Measurements from ENCODE around the gene RXFP3.

Gene RXFP3

GRCh38 chr5:33921002-33921401 is 15.2 kb upstream of the RXFP3 start:
- no peaks in the 10 kb centered on the region for H4K20me1 ChIP-seq (ENCODE audit: control insufficient read depth, insufficient read depth, low read depth, low read length)
- no peak overlapping the region for H3K27ac ChIP-seq (ENCODE audit: low read depth, low read length)
- no peaks in the 10 kb centered on the region for H3K9me3 ChIP-seq (ENCODE audit: control insufficient read depth, insufficient read depth, low read length)
- H3K9me2 ChIP-seq (replicated peaks; ENCODE audit: control insufficient read depth, low read length): no peaks in the 10 kb centered on the region
- no peaks in the 10 kb centered on the region for H3K27me3 ChIP-seq (ENCODE audit: control insufficient read depth, low read length)
- H3F3A ChIP-seq (ENCODE audit: control insufficient read depth, insufficient read depth): no peaks in the 10 kb centered on the region
- no peak overlapping the region for H3K4me2 ChIP-seq (ENCODE audit: low read length)
- H3K79me2 ChIP-seq (ENCODE audit: control insufficient read depth, low read length): no peaks in the 10 kb centered on the region
- H3K4me3 ChIP-seq (ENCODE audit: low read length): no peak overlapping the region
- no peaks in the 10 kb centered on the region for H3K36me3 ChIP-seq (ENCODE audit: control insufficient read depth, low read length)
- no peak for TF ChIP-seq CTCF (IDR thresholded peaks at IDR 0.05; ENCODE audit: low read depth, low read length, poor library complexity, severe bottlenecking)
- H3K4me1 ChIP-seq (ENCODE audit: control insufficient read depth, low read length): no peaks in the 10 kb centered on the region

- no peak overlapping the region for H3K4me2 ChIP-seq (ENCODE audit: low read length)
- H3K4me3 ChIP-seq (ENCODE audit: low read length): no peak overlapping the region
- H3K79me2 ChIP-seq (ENCODE audit: control insufficient read depth, low read length): no peaks in the 10 kb centered on the region
- H3K9me3 ChIP-seq (ENCODE audit: control insufficient read depth, insufficient read depth, low read length): no peaks in the 10 kb centered on the region
- H3K36me3 ChIP-seq (ENCODE audit: control insufficient read depth, low read length): no peaks in the 10 kb centered on the region
- no peaks in the 10 kb centered on the region for H3K9me2 ChIP-seq (replicated peaks; ENCODE audit: control insufficient read depth, low read length)
- H3K27me3 ChIP-seq (ENCODE audit: control insufficient read depth, low read length): no peaks in the 10 kb centered on the region
- H4K20me1 ChIP-seq (ENCODE audit: control insufficient read depth, insufficient read depth, low read depth, low read length): no peaks in the 10 kb centered on the region
- H3F3A ChIP-seq (ENCODE audit: control insufficient read depth, insufficient read depth): no peaks in the 10 kb centered on the region
- H3K27ac ChIP-seq (ENCODE audit: low read depth, low read length): no peak overlapping the region
- no peak for TF ChIP-seq CTCF (IDR thresholded peaks at IDR 0.05; ENCODE audit: low read depth, low read length, poor library complexity, severe bottlenecking)
- TF ChIP-seq EZH2phosphoT487 (IDR thresholded peaks at IDR 0.05; ENCODE audit: borderline replicate concordance, low read length): no peak
- no peaks in the 10 kb centered on the region for H3K4me1 ChIP-seq (ENCODE audit: control insufficient read depth, low read length)
Measured at GRCh38 chr5:33925278-33925677, 10.9 kb upstream of the RXFP3 start.

- Histone ChIP-seq H3K4me1 (ENCODE audit: control insufficient read depth, low read length) (no peaks in the 10 kb centered on the region), H3K4me3 (ENCODE audit: low read length) (no peak overlapping the region), H3K4me2 (ENCODE audit: low read length) (no peak overlapping the region), H3K27ac (ENCODE audit: low read depth, low read length) (no peak overlapping the region), H3K36me3 (ENCODE audit: control insufficient read depth, low read length) (no peaks in the 10 kb centered on the region), H3K27me3 (ENCODE audit: control insufficient read depth, low read length) (no peaks in the 10 kb centered on the region), H3K9me3 (ENCODE audit: control insufficient read depth, insufficient read depth, low read length) (no peaks in the 10 kb centered on the region), H4K20me1 (ENCODE audit: control insufficient read depth, insufficient read depth, low read depth, low read length) (no peaks in the 10 kb centered on the region), H3K9me2 (replicated peaks; ENCODE audit: control insufficient read depth, low read length) (no peaks in the 10 kb centered on the region), H3K79me2 (ENCODE audit: control insufficient read depth, low read length) (no peaks in the 10 kb centered on the region), H3F3A (ENCODE audit: control insufficient read depth, insufficient read depth) (no peaks in the 10 kb centered on the region)
- TF ChIP-seq CTCF (IDR thresholded peaks at IDR 0.05; ENCODE audit: low read depth, low read length, poor library complexity, severe bottlenecking) (no peak), EZH2phosphoT487 (IDR thresholded peaks at IDR 0.05; ENCODE audit: borderline replicate concordance, low read length) (no peak)
Measured at GRCh38 chr5:33927685-33928084, 8.5 kb upstream of the RXFP3 start.

GRCh38 chr5:33928283-33928682 is 7.9 kb upstream of the RXFP3 start:
- Histone ChIP-seq H3K4me2 (ENCODE audit: low read length) (no peak overlapping the region), H3K4me1 (ENCODE audit: control insufficient read depth, low read length) (no peaks in the 10 kb centered on the region), H3F3A (ENCODE audit: control insufficient read depth, insufficient read depth) (no peaks in the 10 kb centered on the region), H3K9me3 (ENCODE audit: control insufficient read depth, insufficient read depth, low read length) (no peaks in the 10 kb centered on the region), H3K4me3 (ENCODE audit: low read length) (no peak overlapping the region), H3K36me3 (ENCODE audit: control insufficient read depth, low read length) (no peaks in the 10 kb centered on the region), H3K27ac (ENCODE audit: low read depth, low read length) (no peak overlapping the region), H3K9me2 (replicated peaks; ENCODE audit: control insufficient read depth, low read length) (no peaks in the 10 kb centered on the region), H4K20me1 (ENCODE audit: control insufficient read depth, insufficient read depth, low read depth, low read length) (no peaks in the 10 kb centered on the region), H3K79me2 (ENCODE audit: control insufficient read depth, low read length) (no peaks in the 10 kb centered on the region), H3K27me3 (ENCODE audit: control insufficient read depth, low read length) (0 out of 2 replicates have a peak, but pooled peaks cover under 1% of the 10 kb centered on the region)
- TF ChIP-seq CTCF (IDR thresholded peaks at IDR 0.05; ENCODE audit: low read depth, low read length, poor library complexity, severe bottlenecking) (no peak), EZH2phosphoT487 (IDR thresholded peaks at IDR 0.05; ENCODE audit: borderline replicate concordance, low read length) (no peak)

Data from DOHH2 (cell line).